Measurements from ENCODE around the gene C7.
"Not testable (repeated sequence)": the region's sequence is repeated elsewhere in the genome, so short reads cannot be mapped to it uniquely, and the experiment has no call there.

C7 gene

DNA sequence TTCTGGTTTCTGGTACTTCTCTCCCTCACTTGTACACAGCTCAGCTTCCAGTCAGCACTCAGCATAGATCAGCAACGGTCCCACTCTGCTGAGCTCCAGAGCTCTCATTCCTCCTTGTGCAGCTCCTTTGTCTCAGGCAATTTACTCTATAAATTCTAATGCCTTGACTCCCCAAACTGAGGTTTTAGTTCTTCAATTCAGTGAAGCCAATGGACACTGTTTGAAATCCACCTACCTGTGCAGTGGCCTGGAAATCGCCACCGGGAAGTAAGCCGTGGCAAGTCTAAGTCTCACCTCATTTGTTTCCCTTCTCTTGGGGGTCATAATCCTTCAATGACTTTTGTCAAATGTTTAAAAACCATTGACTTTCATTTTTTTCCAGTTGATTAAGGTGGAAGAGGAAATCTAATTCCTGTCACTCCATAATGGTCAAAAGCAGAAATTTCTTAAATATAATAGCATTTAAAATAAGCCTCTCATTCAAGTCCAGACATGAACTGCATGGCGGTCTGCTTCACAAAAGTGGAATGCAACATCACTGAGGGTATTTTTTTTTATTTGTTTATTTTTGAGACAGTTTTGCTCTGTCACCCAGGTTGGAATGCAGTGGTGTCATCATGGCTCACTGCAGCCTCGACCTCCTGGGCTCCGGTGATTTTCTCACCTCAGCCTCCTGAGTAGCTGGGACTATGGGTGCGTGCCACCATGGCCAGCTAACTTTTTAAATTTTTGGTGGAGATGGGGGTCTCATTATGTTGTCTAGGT lies 79.6 kb downstream of the C7 start:
- H3K36me3 Mint-ChIP-seq, result no peaks in the 10 kb centered on the region
- no peak for DNase-seq
- H3K27me3 Mint-ChIP-seq, result no peaks in the 10 kb centered on the region
- no peak for ATAC-seq (replicated peaks)
- no peaks in the 10 kb centered on the region for H3K4me1 Mint-ChIP-seq
- H3K4me3 Mint-ChIP-seq, result no peak overlapping the region
- H3K27ac Mint-ChIP-seq, result no peak overlapping the region
- peaks cover 5 to 8% of the 10 kb centered on the region in 2 donors for H3K9me3 Mint-ChIP-seq

DNA sequence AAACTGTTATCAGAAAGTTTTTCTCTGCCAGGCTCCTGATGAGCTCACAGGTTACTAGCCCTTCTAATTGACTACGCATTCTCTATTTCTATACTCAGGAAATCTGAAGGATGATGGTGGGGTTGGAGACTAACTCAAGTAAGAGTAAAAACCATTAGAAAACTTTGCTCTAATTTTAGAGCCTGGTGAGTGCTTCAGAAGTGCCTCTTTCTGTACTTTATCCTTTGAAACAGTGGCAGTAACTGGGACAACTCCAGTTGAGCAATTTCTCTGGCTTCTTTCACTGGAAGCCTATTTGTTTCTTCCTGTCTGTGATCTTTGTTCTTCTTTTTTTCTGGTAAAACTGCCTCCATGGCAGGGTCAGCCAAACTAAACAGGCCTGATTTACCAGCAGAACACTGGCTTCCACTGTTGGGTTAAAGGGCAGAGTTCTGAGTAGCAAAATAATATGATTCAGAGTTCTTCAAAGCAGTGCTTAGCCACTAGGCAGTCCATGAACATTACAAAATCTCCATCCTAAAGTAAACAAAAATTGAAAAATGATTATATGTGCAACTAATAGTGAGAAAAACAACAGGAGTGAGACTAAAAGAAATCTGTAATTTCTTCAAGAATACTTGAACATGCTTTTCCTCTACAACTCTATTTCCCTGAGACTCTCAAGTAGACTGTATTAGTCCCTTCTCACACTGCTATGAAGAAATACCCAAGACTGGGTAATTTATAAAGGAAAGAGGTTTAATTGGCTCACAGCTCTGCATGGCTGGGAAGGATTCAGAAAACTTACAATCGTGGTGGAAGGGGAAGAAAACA lies 82.1 kb downstream of the C7 start:
- no peaks in the 10 kb centered on the region for H3K36me3 Mint-ChIP-seq
- no peaks in the 10 kb centered on the region for H3K27me3 Mint-ChIP-seq
- H3K27ac Mint-ChIP-seq, result no peak overlapping the region
- DNase-seq (no peak), ATAC-seq (replicated peaks) (no peak)
- no peak overlapping the region for H3K4me3 Mint-ChIP-seq
- peaks cover 5 to 11% of the 10 kb centered on the region in 2 donors for H3K9me3 Mint-ChIP-seq
- no peaks in the 10 kb centered on the region for H3K4me1 Mint-ChIP-seq

DNA sequence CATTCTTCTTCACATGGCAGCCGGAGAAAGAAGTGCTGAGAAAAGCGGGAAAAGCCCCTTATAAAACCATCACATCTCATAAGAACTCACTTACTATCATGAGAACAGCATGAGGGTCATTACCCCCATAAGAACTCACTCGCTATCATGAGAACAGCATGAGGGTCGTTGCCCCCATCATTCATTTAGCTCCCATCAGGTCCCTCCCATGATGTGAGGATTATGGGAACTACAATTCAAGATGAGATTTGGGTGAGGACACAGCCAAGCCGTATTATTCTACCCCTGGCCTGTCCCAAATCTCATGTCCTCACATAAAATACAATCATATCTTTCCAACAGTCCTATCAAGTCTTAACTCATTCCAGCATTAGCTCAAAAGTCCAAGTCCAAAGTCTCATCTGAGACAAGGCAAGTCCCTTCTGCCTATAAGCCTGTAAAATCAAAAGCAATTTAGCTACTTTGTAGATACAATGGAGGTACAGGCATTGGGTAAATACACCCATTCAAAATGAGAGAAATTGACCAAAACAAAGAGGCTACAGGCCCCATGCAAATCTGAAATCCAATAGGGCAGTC lies 82.8 kb downstream of the C7 start:
- Mint-ChIP-seq H3K27me3 (no peaks in the 10 kb centered on the region), H3K4me3 (no peak overlapping the region), H3K4me1 (no peaks in the 10 kb centered on the region), H3K27ac (no peak overlapping the region), H3K36me3 (no peaks in the 10 kb centered on the region), H3K9me3 (peaks cover 0 to 5% of the 10 kb centered on the region in 2 donors)
- DNase-seq (no peak), ATAC-seq (replicated peaks) (no peak)

DNA sequence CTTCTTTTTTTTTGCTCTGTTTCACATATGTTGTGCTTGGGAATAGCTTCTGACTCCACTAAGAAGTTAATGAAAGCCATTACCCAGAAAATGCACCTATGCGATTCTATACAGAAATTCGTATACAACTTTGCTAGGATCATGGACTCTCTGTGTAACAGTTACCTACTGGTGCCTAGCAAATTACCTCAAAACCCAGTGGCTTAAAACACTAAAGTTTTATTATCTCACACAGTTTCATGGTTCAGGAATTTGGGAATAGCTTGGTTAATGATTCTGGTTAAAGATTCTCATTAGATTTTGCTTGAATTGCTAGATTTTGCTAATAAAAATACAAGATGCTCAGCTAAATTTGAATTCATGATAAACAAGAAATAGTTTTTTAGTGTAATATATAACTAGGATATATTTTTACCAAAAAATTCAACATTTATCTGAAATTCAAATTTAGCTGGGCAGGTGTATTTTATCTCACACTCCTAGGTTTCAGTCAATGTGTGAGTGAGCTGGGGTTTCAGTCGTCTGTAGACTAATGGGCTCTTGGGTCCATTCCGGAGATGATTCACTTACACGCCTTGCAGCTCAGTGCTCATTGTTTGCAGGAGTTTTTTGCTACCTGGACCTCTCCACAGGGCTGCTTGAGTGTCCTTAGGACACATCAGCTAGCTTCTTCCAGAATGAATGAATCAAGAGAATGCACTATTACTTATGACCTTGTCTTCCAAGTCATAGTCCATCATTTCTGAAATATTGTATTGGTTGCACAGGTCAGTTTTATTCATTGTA lies 86.7 kb downstream of the C7 start:
- Mint-ChIP-seq H3K27ac (no peak overlapping the region), H3K4me1 (no peaks in the 10 kb centered on the region), H3K36me3 (no peaks in the 10 kb centered on the region), H3K4me3 (no peak overlapping the region), H3K9me3 (peaks cover 0 to 5% of the 10 kb centered on the region in 2 donors), H3K27me3 (no peaks in the 10 kb centered on the region)
- ATAC-seq (replicated peaks) (no peak), DNase-seq (no peak)

DNA sequence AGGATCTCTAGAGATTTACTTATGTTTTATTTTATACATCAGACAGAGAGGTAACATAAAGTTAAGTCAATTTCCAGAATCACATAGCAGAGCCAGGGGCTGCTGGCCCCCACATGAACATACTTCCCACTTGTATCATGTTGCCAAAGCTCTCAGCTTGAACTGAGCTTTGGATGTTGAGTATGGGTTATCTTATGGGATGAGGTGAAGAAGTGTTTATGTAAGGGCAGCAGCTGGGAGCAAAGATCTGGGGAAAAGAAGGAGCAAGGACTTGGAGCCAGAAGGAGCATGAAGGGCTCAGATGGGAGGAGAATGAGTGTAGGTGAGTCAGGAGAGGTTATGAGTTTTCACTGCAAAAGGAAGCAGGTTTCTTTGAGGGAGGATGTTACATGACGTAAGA lies 89.8 kb downstream of the C7 start:
- no peaks in the 10 kb centered on the region for H3K4me1 Mint-ChIP-seq
- peaks cover 0 to under 1% of the 10 kb centered on the region in 2 donors for H3K9me3 Mint-ChIP-seq
- no peaks in the 10 kb centered on the region for H3K36me3 Mint-ChIP-seq
- no peaks in the 10 kb centered on the region for H3K27me3 Mint-ChIP-seq
- DNase-seq (no peak), ATAC-seq (replicated peaks) (no peak)
- H3K4me3 Mint-ChIP-seq, result no peak overlapping the region
- H3K27ac Mint-ChIP-seq, result no peak overlapping the region

DNA sequence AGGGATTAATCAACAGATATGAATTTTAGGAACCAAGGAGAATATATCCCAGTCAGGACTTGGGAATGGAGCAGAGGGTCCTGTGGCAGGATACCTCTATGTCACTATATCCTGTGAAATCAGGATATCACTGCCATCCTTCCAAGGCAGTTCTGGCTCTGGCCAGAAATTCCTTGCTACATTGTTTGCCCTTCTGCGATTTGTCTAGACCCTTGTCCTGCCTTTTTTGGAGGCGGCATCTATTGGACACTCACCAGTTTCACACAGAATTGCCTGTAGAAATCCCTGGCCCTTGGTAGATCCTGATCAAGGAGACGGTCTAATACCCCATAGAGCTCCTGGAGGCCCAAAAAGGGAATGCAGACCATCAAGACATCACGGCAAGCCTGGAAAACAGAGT lies 90.7 kb downstream of the C7 start:
- Mint-ChIP-seq H3K9me3 (no peaks in the 10 kb centered on the region), H3K4me3 (no peak overlapping the region), H3K36me3 (no peaks in the 10 kb centered on the region), H3K27me3 (no peaks in the 10 kb centered on the region), H3K27ac (no peak overlapping the region), H3K4me1 (no peaks in the 10 kb centered on the region)
- DNase-seq, result no peak
- no peak for ATAC-seq (replicated peaks)

DNA sequence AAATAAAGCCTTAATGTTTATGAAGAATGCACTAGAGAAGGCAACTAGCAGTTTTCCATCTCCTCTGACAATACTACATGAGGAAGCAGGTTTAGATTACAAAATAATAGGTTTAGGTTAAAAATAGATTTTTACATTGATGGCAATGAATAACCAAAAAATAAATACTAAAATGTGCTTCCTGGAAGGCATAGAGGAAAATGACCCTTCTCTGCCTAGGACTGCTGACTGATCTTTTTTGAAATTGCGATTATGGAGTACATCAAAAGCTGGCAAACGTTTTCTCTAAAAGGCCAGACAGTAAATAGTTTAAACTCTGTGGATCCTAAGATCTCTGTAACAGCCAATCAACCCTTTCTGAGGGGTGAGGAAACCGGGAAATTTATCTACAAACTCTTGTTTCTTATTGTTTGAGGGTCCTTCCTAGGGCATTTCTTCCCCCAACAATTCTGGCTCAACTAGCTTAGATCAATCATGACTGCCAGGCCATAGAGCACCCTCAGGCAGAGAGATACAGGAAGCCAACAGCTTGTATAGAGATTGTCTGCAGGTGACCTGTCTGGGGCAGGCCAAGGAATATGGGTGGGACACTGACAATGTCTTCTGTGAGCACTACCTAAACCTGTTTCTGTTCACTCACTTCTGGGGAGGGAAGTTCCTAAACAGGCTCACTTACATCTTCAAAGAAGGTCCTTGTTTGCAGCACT lies 94.5 kb downstream of the C7 start:
- DNase-seq, result no peak
- no peaks in the 10 kb centered on the region for H3K4me1 Mint-ChIP-seq
- H3K4me3 Mint-ChIP-seq, result no peak overlapping the region
- H3K36me3 Mint-ChIP-seq, result no peaks in the 10 kb centered on the region
- ATAC-seq (replicated peaks), result no peak
- peaks cover 0 to 3% of the 10 kb centered on the region in 2 donors for H3K9me3 Mint-ChIP-seq
- no peaks in the 10 kb centered on the region for H3K27me3 Mint-ChIP-seq
- no peak overlapping the region for H3K27ac Mint-ChIP-seq

DNA sequence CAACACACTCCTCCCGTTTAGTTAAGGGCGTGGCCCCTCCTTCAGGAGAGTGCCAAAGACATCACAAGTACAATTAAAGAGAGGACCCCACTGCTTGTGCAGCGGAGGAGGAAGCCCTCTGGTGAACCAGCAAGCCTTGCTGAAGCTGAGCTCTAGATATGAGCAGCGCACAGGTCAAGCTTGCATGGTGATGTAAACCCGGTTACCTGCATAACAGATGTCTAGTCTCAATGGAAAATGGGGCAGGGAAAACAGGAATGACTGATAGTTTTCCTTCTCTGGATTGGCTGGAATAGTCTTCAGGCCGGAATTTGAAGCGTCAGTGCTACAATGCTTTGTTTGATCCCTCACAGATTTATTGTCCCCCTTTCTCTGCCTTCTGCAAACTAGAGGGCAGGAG lies 95.6 kb downstream of the C7 start:
- H3K36me3 Mint-ChIP-seq, result no peaks in the 10 kb centered on the region
- H3K4me3 Mint-ChIP-seq, result no peak overlapping the region
- no peak for DNase-seq
- H3K4me1 Mint-ChIP-seq, result no peaks in the 10 kb centered on the region
- peaks cover 0 to 3% of the 10 kb centered on the region in 2 donors for H3K9me3 Mint-ChIP-seq
- H3K27me3 Mint-ChIP-seq, result no peaks in the 10 kb centered on the region
- H3K27ac Mint-ChIP-seq, result no peak overlapping the region
- no peak for ATAC-seq (replicated peaks)

DNA sequence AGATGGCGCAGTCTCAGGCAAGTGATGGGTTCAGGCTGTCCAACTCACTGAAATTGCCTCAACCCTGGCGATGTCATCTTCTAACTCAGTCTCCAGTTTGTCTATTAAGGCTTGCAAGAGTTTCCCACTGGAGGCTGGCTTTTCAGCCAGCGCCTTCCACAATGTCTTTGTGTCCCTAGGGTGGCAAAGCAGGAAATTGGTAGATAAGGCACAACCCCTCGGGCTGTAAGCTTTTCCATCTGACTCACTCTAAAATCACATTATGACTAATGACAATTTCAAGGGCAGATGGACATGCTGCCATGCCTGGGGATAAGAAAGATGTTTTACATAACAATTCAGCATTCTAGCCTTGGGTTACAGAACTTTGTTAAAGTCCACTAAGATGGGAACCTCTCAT lies 99.9 kb downstream of the C7 start:
- peaks cover 3 to 9% of the 10 kb centered on the region in 2 donors for H3K9me3 Mint-ChIP-seq
- no peak overlapping the region for H3K27ac Mint-ChIP-seq
- DNase-seq, result no peak
- ATAC-seq (replicated peaks), result peak in 1 of 2 donors; percentile 7
- no peaks in the 10 kb centered on the region for H3K27me3 Mint-ChIP-seq
- H3K4me3 Mint-ChIP-seq, result no peak overlapping the region
- H3K4me1 Mint-ChIP-seq, result no peaks in the 10 kb centered on the region
- no peaks in the 10 kb centered on the region for H3K36me3 Mint-ChIP-seq

DNA sequence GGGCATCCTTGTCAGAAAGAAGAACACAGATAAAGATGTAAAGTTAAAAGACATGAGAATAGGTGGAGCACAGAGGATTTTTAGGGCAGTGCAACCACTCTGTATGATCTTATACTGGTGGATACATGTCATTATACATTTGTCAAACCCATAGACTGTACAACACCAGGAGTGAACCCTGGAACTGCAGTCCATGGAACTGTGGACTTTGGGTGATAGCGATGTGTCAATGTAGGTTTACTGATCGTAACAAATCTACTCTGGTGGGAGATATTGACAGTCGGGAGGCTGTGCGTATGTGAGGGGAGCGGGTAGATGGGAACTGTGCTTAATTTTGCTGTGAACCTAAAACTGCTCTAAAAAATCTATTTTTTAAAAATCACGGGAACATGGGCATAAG lies 101.3 kb downstream of the C7 start:
- H3K4me3 Mint-ChIP-seq, result no peak overlapping the region
- no peaks in the 10 kb centered on the region for H3K36me3 Mint-ChIP-seq
- ATAC-seq (replicated peaks) (no peak), DNase-seq (no peak)
- peaks cover 3 to 11% of the 10 kb centered on the region in 2 donors for H3K9me3 Mint-ChIP-seq
- no peaks in the 10 kb centered on the region for H3K4me1 Mint-ChIP-seq
- H3K27ac Mint-ChIP-seq, result no peak overlapping the region
- H3K27me3 Mint-ChIP-seq, result no peaks in the 10 kb centered on the region

DNA sequence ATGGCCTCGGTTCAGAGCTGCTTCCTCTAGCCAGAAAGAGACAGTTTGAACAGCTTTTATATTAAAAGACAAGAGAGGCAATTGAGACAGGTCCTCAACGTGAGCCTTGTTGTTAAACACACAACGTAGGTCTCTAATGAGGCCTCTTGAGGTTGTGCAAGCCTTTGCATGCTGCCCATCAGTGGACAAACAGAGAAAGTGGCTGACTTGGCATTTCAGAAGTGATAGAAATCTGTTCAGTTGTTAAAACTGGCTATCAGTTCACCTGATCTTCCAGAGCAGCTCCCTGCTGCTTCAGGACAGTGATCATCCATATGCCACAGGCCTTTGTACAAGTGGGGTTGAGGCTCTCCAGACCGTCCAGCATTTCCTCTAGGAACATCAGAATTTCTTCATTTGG lies 103.0 kb downstream of the C7 start:
- no peak overlapping the region for H3K4me3 Mint-ChIP-seq
- H3K4me1 Mint-ChIP-seq, result no peaks in the 10 kb centered on the region
- H3K27ac Mint-ChIP-seq, result no peak overlapping the region
- ATAC-seq (replicated peaks) (no peak), DNase-seq (no peak)
- H3K36me3 Mint-ChIP-seq, result no peaks in the 10 kb centered on the region
- peaks cover 3 to 8% of the 10 kb centered on the region in 2 donors for H3K9me3 Mint-ChIP-seq
- H3K27me3 Mint-ChIP-seq, result no peaks in the 10 kb centered on the region

DNA sequence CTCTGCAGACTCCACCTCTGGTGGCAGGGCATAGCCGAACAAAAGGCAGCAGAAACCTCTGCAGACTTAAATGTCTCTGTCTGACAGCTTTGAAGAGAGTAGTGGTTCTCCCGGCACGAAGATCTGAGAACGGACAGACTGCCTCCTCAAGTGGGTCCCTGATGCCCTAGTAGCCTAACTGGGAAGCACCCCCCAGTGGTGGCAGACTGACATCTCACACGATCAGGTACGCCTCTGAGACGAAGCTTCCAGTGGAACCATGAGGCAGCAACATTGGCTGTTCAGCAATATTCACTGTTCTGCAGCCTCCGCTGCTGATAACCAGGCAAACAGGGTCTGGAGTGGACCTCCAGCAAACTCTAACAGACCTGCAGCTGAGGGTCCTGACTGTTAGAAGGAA lies 113.3 kb downstream of the C7 start:
- H3K27ac Mint-ChIP-seq; DNase-seq; H3K27me3 Mint-ChIP-seq; H3K4me1 Mint-ChIP-seq; H3K36me3 Mint-ChIP-seq; ATAC-seq (replicated peaks); H3K4me3 Mint-ChIP-seq; H3K9me3 Mint-ChIP-seq: not testable (repeated sequence)
